GM23338 (cell line): ENCODE results near the gene POU5F2. TPM values are rescaled to one million over a fixed set of nuclear protein-coding genes. Genes with fewer than 3 reads are reported as not detected.
A peak's percentile ranks its signal among the peaks of the same experiment; 100 is the strongest.

Experiments
- ATAC-seq: fragments of 200-7000 bp; cut with Tn5 transposase; 3 replicates; pipeline ENCODE4 v1.9.1; 2020
- DNase-seq: peaks from one replicate; pipeline ENCODE4 v3.0.0-alpha.2; 2015; ENCODE audit warnings: low spot score
- H2AFZ ChIP-seq: fragments of 200-600 bp; sonication (generic); 2 replicates; pipeline ENCODE4 v1.8.0; 2016; ENCODE audit warnings: antibody characterized with exemption, mild to moderate bottlenecking, moderate library complexity
- H3F3A ChIP-seq: fragments of 200-600 bp; sonication (generic); replicated peaks from 2 replicates; pipeline ENCODE4 v1.8.0; 2017; ENCODE audit warnings: antibody characterized with exemption, mixed run types, low read depth
- H3K27ac ChIP-seq: fragments of 200-600 bp; sonication (generic); 2 replicates; pipeline ENCODE4 v1.6.1; 2016; ENCODE audit warnings: low read depth
- H3K27me3 ChIP-seq: fragments of 200-600 bp; sonication (generic); 2 replicates; pipeline ENCODE4 v1.8.0; 2016; ENCODE audit warnings: mild to moderate bottlenecking, mixed run types, moderate library complexity; ENCODE audit not compliant: insufficient read depth
- H3K36me3 ChIP-seq: fragments of 200-600 bp; sonication (generic); 2 replicates; pipeline ENCODE4 v1.8.0; 2016; ENCODE audit warnings: mild to moderate bottlenecking; ENCODE audit not compliant: insufficient read depth
- H3K4me1 ChIP-seq: fragments of 200-600 bp; sonication (generic); 2 replicates; pipeline ENCODE4 v1.8.0; 2016; ENCODE audit warnings: mild to moderate bottlenecking, moderate library complexity; ENCODE audit not compliant: insufficient read depth
- H3K4me2 ChIP-seq: fragments of 200-600 bp; sonication (generic); 2 replicates; pipeline ENCODE4 v1.7.1; 2017; ENCODE audit warnings: mixed run types
- H3K4me3 ChIP-seq: fragments of 200-600 bp; sonication (generic); 2 replicates; pipeline ENCODE4 v1.6.1; 2016; ENCODE audit warnings: mixed run types
- H3K79me2 ChIP-seq: fragments of 200-600 bp; sonication (generic); replicated peaks from 2 replicates; pipeline ENCODE4 v1.8.0; 2017; ENCODE audit warnings: mild to moderate bottlenecking; ENCODE audit not compliant: insufficient read depth
- H3K9me2 ChIP-seq: fragments of 200-600 bp; sonication (generic); 2 replicates; pipeline ENCODE4 v1.8.0; 2017; ENCODE audit not compliant: insufficient read depth
- H4K20me1 ChIP-seq: fragments of 200-600 bp; sonication (generic); replicated peaks from 2 replicates; pipeline ENCODE4 v1.8.0; 2017; ENCODE audit warnings: mild to moderate bottlenecking; ENCODE audit not compliant: insufficient read depth
- H3K27ac Mint-ChIP-seq: 2 replicates; pipeline ENCODE4 v1.8.0; 2020; ENCODE audit warnings: inconsistent platforms, mild to moderate bottlenecking, moderate library complexity, mixed read lengths
- H3K27me3 Mint-ChIP-seq: 3 replicates; pipeline ENCODE4 v1.8.0; 2022; ENCODE audit warnings: low read depth, mild to moderate bottlenecking, moderate library complexity, mixed read lengths, inconsistent platforms; ENCODE audit not compliant: insufficient read depth, poor library complexity
- H3K36me3 Mint-ChIP-seq: 3 replicates; pipeline ENCODE4 v1.8.0; 2021; ENCODE audit warnings: low read depth, mild to moderate bottlenecking, inconsistent platforms, moderate library complexity, mixed read lengths
- H3K4me1 Mint-ChIP-seq: 3 replicates; pipeline ENCODE4 v1.8.0; 2020; ENCODE audit warnings: mild to moderate bottlenecking, inconsistent platforms, mixed read lengths
- H3K4me3 Mint-ChIP-seq: 3 replicates; pipeline ENCODE4 v1.8.0; 2021; ENCODE audit warnings: moderate library complexity, mild to moderate bottlenecking, inconsistent platforms, mixed read lengths
- H3K9me3 Mint-ChIP-seq: 3 replicates; pipeline ENCODE4 v1.8.0; 2020; ENCODE audit warnings: moderate library complexity, mild to moderate bottlenecking, inconsistent platforms, mixed read lengths
- CTCF ChIP-seq, 2 experiments: fragments of 200-600 bp in 1 of 2; sonication (generic) in 1 of 2; conservative IDR thresholded peaks; 2 replicates each; pipeline versions ENCODE4 v1.5.1 to v1.6.1; 2016 to 2017; ENCODE audit warnings: antibody characterized with exemption in 2 of 2, low read depth in 2 of 2, mild to moderate bottlenecking in 2 of 2, moderate library complexity in 1 of 2
- ETS1 ChIP-seq: IDR thresholded peaks from 2 replicates; pipeline ENCODE4 v1.6.1; 2016; ENCODE audit warnings: antibody characterized with exemption
- EZH2phosphoT487 ChIP-seq: fragments of 200-600 bp; sonication (generic); IDR thresholded peaks from one replicate; pipeline ENCODE4 v1.8.1; 2018; ENCODE audit warnings: antibody characterized with exemption; ENCODE audit not compliant: unreplicated experiment
- JUNB ChIP-seq: IDR thresholded peaks from one replicate; pipeline ENCODE4 v1.6.1; 2016; ENCODE audit warnings: antibody characterized with exemption; ENCODE audit not compliant: unreplicated experiment
- REST ChIP-seq: IDR thresholded peaks from one replicate; pipeline ENCODE4 v1.6.1; 2018; ENCODE audit warnings: antibody characterized with exemption; ENCODE audit not compliant: unreplicated experiment
- STAT1 ChIP-seq: IDR thresholded peaks from one replicate; pipeline ENCODE4 v1.6.1; 2016; ENCODE audit warnings: antibody characterized with exemption; ENCODE audit not compliant: unreplicated experiment
- ZNF462 ChIP-seq: fragments of 250-450 bp; sonication (Bioruptor Pico); IDR thresholded peaks from 2 replicates; pipeline ENCODE4 v1.5.0; 2020; ENCODE audit warnings: mild to moderate bottlenecking, moderate library complexity
- polyA plus RNA-seq: library from polyadenylated mRNA; unstranded; fragments of >200 nt; fragmentation: Nextera tagmentation; extraction: Ambion mirVana; gene quantifications from 2 replicates; pipeline ENCODE4 v1.2.1, GENCODE V29; 2016
- total RNA-seq: library from RNA; depleted of rRNA; stranded (reverse); fragments of >200 nt; shearing (Covaris generic); gene quantifications from 2 replicates; pipeline ENCODE4 v1.2.3, GENCODE V29; 2014

POU5F2 gene
- total and polyA plus RNA-seq, 2 experiments from 2014 or later = 0.11 to 0.76 TPM

- TF ChIP-seq REST (no peak), ETS1 (no peak), ZNF462 (CRISPR knock-in tag) (no peak)
Observed at GRCh38 chr5:93782978-93783377, 41.6 kb upstream of the POU5F2 start (continued).

GRCh38 chr5:93777620-93778019 lies 36.2 kb upstream of the POU5F2 start:
- no peak overlapping the region for H3K27ac ChIP-seq
- TF ChIP-seq CTCF (conservative IDR thresholded peaks at IDR 0.05; ENCODE audit: low read depth in 2 of 2) = no peak
- TF ChIP-seq EZH2phosphoT487 = no peak
- TF ChIP-seq JUNB = no peak
- TF ChIP-seq REST = no peak
- no peak for TF ChIP-seq STAT1

More at GRCh38 chr5:93777620-93778019, 36.2 kb upstream of the POU5F2 start:
- Histone ChIP-seq H3F3A (no peaks in the 10 kb centered on the region), H3K9me2 (no peaks in the 10 kb centered on the region), H3K27me3 (no peaks in the 10 kb centered on the region), H3K79me2 (no peaks in the 10 kb centered on the region), H3K4me1 (no peaks in the 10 kb centered on the region), H3K4me3 (no peak overlapping the region), H4K20me1 (no peaks in the 10 kb centered on the region), H3K4me2 (no peak overlapping the region), H3K36me3 (no peaks in the 10 kb centered on the region), H2AFZ (no peak overlapping the region)
- peak; percentile 39; the same call in 1 of the 3 replicates for ATAC-seq
- Mint-ChIP-seq H3K27me3 (no peaks in the 10 kb centered on the region), H3K9me3 (no peaks in the 10 kb centered on the region), H3K36me3 (no peaks in the 10 kb centered on the region), H3K27ac (no peak overlapping the region), H3K4me3 (no peak overlapping the region), H3K4me1 (peaks cover 4% of the 10 kb centered on the region; the same call in 2 of the 3 replicates)
- DNase-seq = peak; percentile 13
